GM12891 (cell line): ENCODE results near the gene HCAR2.
"Not testable (repeated sequence)": the region's sequence is repeated elsewhere in the genome, so short reads cannot be mapped to it uniquely, and the experiment has no call there.

Experiments used
- DNase-seq: peaks from one replicate; pipeline ENCODE4 v3.0.0; 2011; ENCODE audit warnings: low spot score; ENCODE audit not compliant: insufficient read length
- FAIRE-seq: peaks from 2 replicates; lab custom pipeline; 2011; peaks lifted over from hg19 to GRCh38; lab: Jason Lieb, UNC
- PAX5 ChIP-seq: IDR thresholded peaks from 2 replicates; pipeline ENCODE4 v1.6.1; 2011; ENCODE audit warnings: low read length, moderate library complexity, mild to moderate bottlenecking; ENCODE audit not compliant: insufficient read depth, severe bottlenecking
- POLR2A ChIP-seq: IDR thresholded peaks from 2 replicates; pipeline ENCODE4 v1.6.1; 2011; ENCODE audit warnings: low read depth, low read length, control low read depth
- POLR2AphosphoS5 ChIP-seq: IDR thresholded peaks from 2 replicates; pipeline ENCODE4 v1.6.1; 2011; ENCODE audit warnings: low read depth, low read length, control low read depth
- POU2F2 ChIP-seq: IDR thresholded peaks from 2 replicates; pipeline ENCODE4 v1.6.1; 2011; ENCODE audit warnings: low read depth, mild to moderate bottlenecking, control low read depth, low read length, moderate library complexity
- SPI1 ChIP-seq: IDR thresholded peaks from 2 replicates; pipeline ENCODE4 v1.6.1; 2011; ENCODE audit warnings: low read depth, low read length, control low read depth
- TAF1 ChIP-seq: IDR thresholded peaks from 2 replicates; pipeline ENCODE4 v1.6.1; 2011; ENCODE audit warnings: low read depth, low read length, control low read depth

Gene HCAR2

DNA sequence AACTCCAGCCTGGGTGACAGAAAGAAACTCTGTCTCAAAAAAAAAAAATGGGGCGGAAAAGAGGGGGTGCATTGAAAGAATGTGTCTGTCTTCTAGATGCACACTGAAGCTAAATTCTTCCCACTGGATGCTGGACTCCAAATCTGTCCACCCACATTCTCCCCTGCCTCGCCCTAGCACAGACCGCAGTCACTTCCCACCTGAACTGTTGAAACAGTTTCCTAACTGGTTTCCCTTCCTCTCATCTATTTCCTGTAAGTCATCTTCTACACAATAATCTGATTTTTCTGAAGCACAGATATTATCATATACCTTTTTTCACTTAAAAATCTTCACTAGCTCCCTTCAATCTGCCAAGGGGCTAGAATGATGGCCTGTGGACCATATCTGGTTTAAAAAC lies 29.0 kb upstream of the HCAR2 start:
- DNase-seq (no peak), FAIRE-seq (no peak)
- TF ChIP-seq POLR2A (no peak), SPI1 (peak; percentile 71)

- no peak for DNase-seq
- FAIRE-seq, result peak; percentile 78
Measured at GRCh38 chr12:122730215-122731014, 27.3 kb upstream of the HCAR2 start, which contains the start of gene HCAR1. Gene HCAR1 (minus strand): TSS chr12:122730844. CDS start chr12:122730339, 505 bp downstream.

DNA sequence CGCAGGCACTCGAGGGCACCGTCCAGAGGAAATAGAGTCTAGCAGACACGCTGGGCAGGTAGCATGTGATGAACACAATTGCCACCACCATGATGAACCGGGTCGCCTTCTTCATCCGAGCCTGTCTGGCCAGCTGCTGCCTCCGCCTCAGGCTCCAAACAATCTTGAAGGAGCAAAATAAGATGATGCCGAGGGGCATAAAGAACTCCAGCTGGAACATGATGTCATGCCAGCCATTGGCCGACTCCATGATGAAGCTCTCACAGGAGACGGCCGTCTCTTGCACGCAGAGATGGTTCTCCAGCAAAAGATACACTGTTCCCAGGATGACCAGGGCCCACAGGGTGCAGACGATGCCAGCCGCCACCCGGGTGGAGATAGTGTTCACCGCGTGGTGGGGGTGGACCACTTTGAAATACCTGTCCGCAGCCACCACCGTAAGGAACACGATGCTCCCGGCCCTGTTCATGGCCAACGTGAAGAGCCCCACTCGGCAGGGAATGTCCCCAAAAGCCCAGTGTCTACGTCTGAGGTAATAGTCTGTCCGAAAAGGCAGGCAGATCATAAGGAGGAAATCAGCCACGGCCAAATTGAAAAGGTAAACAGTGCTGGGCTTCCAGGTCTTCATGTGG lies 26.5 kb upstream of the HCAR2 start:
- no peak for TF ChIP-seq PAX5
- no peak for TF ChIP-seq SPI1
- TF ChIP-seq POLR2A, result no peak
- no peak for TF ChIP-seq TAF1
- TF ChIP-seq POLR2AphosphoS5, result no peak
- DNase-seq (no peak), FAIRE-seq (no peak)

More at GRCh38 chr12:122730215-122731014, 27.3 kb upstream of the HCAR2 start, which contains the start of gene HCAR1:
- TF ChIP-seq SPI1 (no peak), POLR2A (peak; percentile 46)

DNA sequence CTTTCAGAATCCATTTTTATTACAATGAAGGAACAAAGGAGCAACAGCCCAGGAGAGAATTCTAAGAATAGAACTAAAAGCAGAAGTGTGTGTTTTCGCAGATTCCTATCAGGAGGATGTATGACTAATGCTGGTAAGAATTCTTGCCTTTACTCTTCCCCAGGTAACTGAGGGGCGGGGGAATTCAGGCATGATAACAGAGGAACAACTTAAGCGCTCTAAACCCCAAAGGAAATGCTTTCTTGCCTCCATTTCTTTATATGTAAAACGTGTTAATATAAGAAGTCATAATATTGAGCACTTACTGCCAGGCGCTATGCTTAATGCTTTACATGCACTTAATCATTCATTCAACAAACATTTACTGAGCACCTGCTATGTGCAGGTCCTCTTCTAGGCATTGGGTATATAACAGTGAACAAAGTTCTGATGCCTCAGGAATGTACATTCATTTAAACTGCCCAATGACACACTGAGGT lies 23.0 kb upstream of the HCAR2 start:
- peak; percentile 96 for TF ChIP-seq SPI1
- TF ChIP-seq TAF1, result no peak
- TF ChIP-seq POLR2A, result no peak
- no peak for TF ChIP-seq POLR2AphosphoS5
- TF ChIP-seq POU2F2, result no peak
- no peak for TF ChIP-seq PAX5
- FAIRE-seq, result peak; percentile 52
- DNase-seq, result no peak

- DNase-seq, result no peak
- no peak for TF ChIP-seq POLR2AphosphoS5
- TF ChIP-seq POU2F2, result no peak
- no peak for TF ChIP-seq PAX5
- no peak for TF ChIP-seq TAF1
- no peak for TF ChIP-seq SPI1
- TF ChIP-seq POLR2A, result no peak
- FAIRE-seq, result peak; percentile 20
Measured at GRCh38 chr12:122725452-122726079, 22.4 kb upstream of the HCAR2 start.

GRCh38 chr12:122724641-122725243 lies 21.6 kb upstream of the HCAR2 start:
- DNase-seq, result no peak
- peak; percentile 40 for FAIRE-seq
- TF ChIP-seq SPI1, result no peak
- TF ChIP-seq PAX5, result peak; percentile 89

GRCh38 chr12:122722387-122722786 lies 19.2 kb upstream of the HCAR2 start:
- no peak for TF ChIP-seq PAX5
- TF ChIP-seq TAF1, result no peak
- TF ChIP-seq POLR2AphosphoS5, result no peak
- no peak for TF ChIP-seq POLR2A
- TF ChIP-seq POU2F2, result no peak
- no peak for TF ChIP-seq SPI1
- no peak for FAIRE-seq
- no peak for DNase-seq

GRCh38 chr12:122721057-122721545 lies 17.9 kb upstream of the HCAR2 start:
- TF ChIP-seq POLR2A, result no peak
- TF ChIP-seq TAF1, result no peak
- no peak for TF ChIP-seq POLR2AphosphoS5
- no peak for TF ChIP-seq SPI1
- TF ChIP-seq POU2F2, result no peak
- TF ChIP-seq PAX5, result no peak
- FAIRE-seq (no peak), DNase-seq (no peak)

DNA sequence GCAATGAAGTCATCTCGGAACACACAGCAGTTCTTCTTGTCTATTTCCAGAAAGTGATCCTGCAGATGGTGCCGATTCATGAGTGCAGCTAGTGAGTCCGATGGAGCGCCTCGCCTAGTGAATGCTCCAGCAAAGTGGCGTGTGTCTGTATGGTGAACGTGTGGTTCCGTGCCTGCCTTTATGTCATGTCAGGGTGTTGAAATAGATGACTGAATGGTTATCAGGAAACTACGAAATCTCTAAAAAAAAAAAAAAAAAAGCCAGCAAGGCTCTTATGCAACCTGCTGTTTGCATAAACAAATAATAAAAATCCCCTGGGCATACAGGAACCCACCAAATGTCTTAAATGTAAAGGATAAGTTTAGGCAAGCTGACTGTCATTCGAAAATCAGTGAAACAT lies 13.5 kb upstream of the HCAR2 start, which contains the start of gene HCAR3:
TSS of gene HCAR3 (minus strand) at position 154 of the 400 bp plus-strand sequence. CDS start at position 80, 74 bp downstream.
- not testable (repeated sequence) for DNase-seq, FAIRE-seq

DNA sequence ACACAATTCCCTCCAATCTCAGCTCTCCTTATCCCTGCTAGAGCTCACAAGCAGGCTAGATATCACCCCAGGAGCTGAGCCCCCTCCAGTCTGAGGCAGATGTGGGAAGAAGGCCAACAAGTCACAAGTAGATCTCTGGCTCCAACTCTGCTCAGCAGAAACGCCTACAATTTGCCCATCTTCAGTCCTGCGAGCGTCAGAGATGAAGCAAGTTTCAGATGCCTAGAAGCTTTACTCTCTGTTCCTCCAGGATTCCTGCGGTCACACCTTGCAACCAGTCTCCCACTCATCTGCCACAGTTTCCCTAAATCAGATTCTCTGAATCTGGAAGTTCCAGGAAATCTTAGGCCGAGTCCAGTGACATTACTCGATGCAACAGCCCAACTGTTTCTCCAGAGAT lies 12.1 kb upstream of the HCAR2 start:
- not testable (repeated sequence) for DNase-seq, FAIRE-seq
